ENCODE measurements around the gene AOX1.

GRCh38 chr2:200670751-200671150 lies 84.9 kb downstream of the AOX1 start:
- TF ChIP-seq CTCF (IDR thresholded peaks at IDR 0.05; ENCODE audit: low read length) (no peak), EZH2 (IDR thresholded peaks at IDR 0.05; ENCODE audit: borderline replicate concordance, low read length) (no peak)

All from OCI-LY1 (cell line).